Activated B cell treated with CpG ODN at 0.5 μM for 24 hours (primary cell): ENCODE data around the gene CSNK2B. TPM values are rescaled to one million over a fixed set of nuclear protein-coding genes. Genes with fewer than 3 reads are reported as not detected.

Experiments
- ATAC-seq: fragments of 200-7000 bp; cut with Tn5 transposase; one replicate; pipeline ENCODE4 v1.10.0; 2021; ENCODE audit warnings: low read depth, mild to moderate bottlenecking, moderate library complexity
- CTCF ChIA-PET: fragments of 350-600 bp; sonication (Branson Sonifier 250); formaldehyde crosslinking; loops from one replicate; lab custom pipeline; 2021; ENCODE audit warnings: antibody characterized with exemption; lab: Charles Lee
- POLR2A ChIA-PET: fragments of 350-600 bp; sonication (Branson Sonifier 250); formaldehyde crosslinking; loops from one replicate; lab custom pipeline; 2021; ENCODE audit warnings: antibody characterized with exemption; lab: Charles Lee
- DNase-seq: peaks from one replicate; pipeline ENCODE4 v3.0.0; 2022
- H3K27ac Mint-ChIP-seq: one replicate; pipeline ENCODE4 v1.8.0; 2020; ENCODE audit warnings: mixed read lengths
- H3K27me3 Mint-ChIP-seq: one replicate; pipeline ENCODE4 v1.8.0; 2021; ENCODE audit warnings: mixed read lengths
- H3K36me3 Mint-ChIP-seq: one replicate; pipeline ENCODE4 v1.8.0; 2021; ENCODE audit warnings: low read depth, mixed read lengths
- H3K4me1 Mint-ChIP-seq: one replicate; pipeline ENCODE4 v1.8.0; 2021; ENCODE audit warnings: mixed read lengths
- H3K4me3 Mint-ChIP-seq: one replicate; pipeline ENCODE4 v1.8.0; 2020; ENCODE audit warnings: mild to moderate bottlenecking, mixed read lengths
- H3K9me3 Mint-ChIP-seq: one replicate; pipeline ENCODE4 v1.8.0; 2020; ENCODE audit warnings: mixed read lengths
- CTCF ChIP-seq: fragments of 200-600 bp; IDR thresholded peaks from one replicate; pipeline ENCODE4 v1.8.0; 2022; ENCODE audit warnings: antibody characterized with exemption, mild to moderate bottlenecking
- intact Hi-C: fragments of 100-400 bp; cut with micrococcal nuclease; formaldehyde crosslinking; loops from one replicate; pipeline ENCODE4 v1.15.1; 2024
- total RNA-seq: library from RNA; stranded (reverse); gene quantifications from 2 replicates; pipeline ENCODE4 v1.2.3, GENCODE V29; 2022

The CSNK2B gene
- total RNA-seq, 1 donor from 2014 or later: 191 TPM

DNA sequence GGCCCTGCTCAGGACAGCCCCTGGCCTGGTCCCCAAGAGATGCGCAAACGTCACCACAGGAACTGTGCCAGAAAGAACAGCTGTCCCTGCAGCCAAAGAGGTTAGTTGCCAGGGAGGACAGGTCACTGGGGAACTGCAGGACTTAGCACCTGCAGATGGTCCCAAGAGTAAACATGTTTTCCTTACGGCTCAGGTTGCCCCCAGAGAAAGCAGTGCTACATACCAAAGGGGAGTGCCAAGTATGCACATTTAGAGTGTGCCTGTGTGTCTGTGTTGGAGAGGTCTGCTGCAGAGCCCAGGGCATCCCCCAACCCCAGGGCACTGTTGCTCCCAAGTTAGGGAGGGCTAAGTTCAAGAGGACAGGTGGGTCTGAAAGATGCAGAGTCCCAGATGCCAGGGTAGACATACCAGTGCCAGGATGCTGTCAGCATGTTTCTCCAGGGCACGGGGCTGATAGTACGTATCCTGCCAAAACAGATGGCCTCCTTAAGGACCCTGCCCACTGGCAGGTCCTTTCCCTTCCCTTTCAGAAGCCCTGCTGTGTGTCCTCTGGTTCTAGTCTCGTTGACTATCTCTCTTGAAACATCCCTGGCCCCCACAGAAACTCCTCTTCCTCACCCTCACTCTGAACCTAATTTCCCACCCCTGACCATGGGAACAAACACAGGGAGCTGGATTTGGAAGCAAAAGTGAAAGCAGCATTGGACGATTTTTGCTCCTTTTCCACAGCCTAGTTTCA lies 36.0 kb downstream of the CSNK2B start:
- Mint-ChIP-seq H3K9me3 (no peaks in the 10 kb centered on the region), H3K4me3 (peak overlapping the region; percentile 99), H3K27ac (peak overlapping the region; percentile 89), H3K4me1 (peaks cover 28% of the 10 kb centered on the region), H3K36me3 (peaks cover 44% of the 10 kb centered on the region), H3K27me3 (no peaks in the 10 kb centered on the region)
- no peak for DNase-seq
- POLR2A ChIA-PET: interaction anchor here (1.0 to 4.1 kb wide), 9 partner anchors 25 to 1569 kb away, joined by 3 to 32 read pairs (median 6); partner anchors contain the start of genes BAG6, CLIC1, HSPA1A and HSPA1L
- intact Hi-C loops: loop anchor here (2.0 kb wide), 1 partner anchor 21 kb away; the partner anchor contains the start of gene LY6G5C
- no peak for TF ChIP-seq CTCF
- ATAC-seq: no peak
- CTCF ChIA-PET: no interaction called here

GRCh38 chr6:31702405-31702818 lies 36.5 kb downstream of the CSNK2B start:
- Mint-ChIP-seq H3K27ac (peak overlapping the region; percentile 89), H3K4me3 (peak overlapping the region; percentile 99), H3K27me3 (no peaks in the 10 kb centered on the region), H3K9me3 (no peaks in the 10 kb centered on the region), H3K4me1 (peaks cover 28% of the 10 kb centered on the region), H3K36me3 (peaks cover 38% of the 10 kb centered on the region)
- ATAC-seq (no peak), DNase-seq (no peak)
- TF ChIP-seq CTCF: no peak
- intact Hi-C loops: loop anchor here (2.0 kb wide), 1 partner anchor 22 kb away; the partner anchor contains the start of gene LY6G5C
- ChIA-PET POLR2A (interaction anchor here (0.5 to 4.1 kb wide), 28 partner anchors 7 to 1569 kb away, joined by 3 to 32 read pairs (median 6); partner anchors contain the start of genes BAG6, CLIC1, DDAH2 and EHMT2), CTCF (interaction anchor here (1.0 to 1.5 kb wide), 2 partner anchors 50 to 185 kb away, joined by 3 to 5 read pairs; partner anchors contain the start of gene BAG6)

- H3K36me3 Mint-ChIP-seq: peaks cover 32% of the 10 kb centered on the region
- DNase-seq (peak; percentile 94), ATAC-seq (peak; percentile 93)
- intact Hi-C loops: loop anchor here (1.0 to 2.0 kb wide), 9 partner anchors 22 to 156 kb away; partner anchors contain the start of genes BAG6, HSPA1B, LY6G5C and NFKBIL1
- H3K4me3 Mint-ChIP-seq: peak within 1 kb of the TSS; percentile 99
- peaks cover 28% of the 10 kb centered on the region for H3K4me1 Mint-ChIP-seq
- ChIA-PET CTCF (interaction anchor here (1.0 to 1.5 kb wide), 3 partner anchors 26 to 184 kb away, joined by 3 to 5 read pairs (median 3); partner anchors contain the start of gene BAG6), POLR2A (interaction anchor here (0.5 to 4.1 kb wide), 49 partner anchors 8 to 1586 kb away, joined by 3 to 32 read pairs (median 5); partner anchors contain the start of genes BAG6, C6orf47, CLIC1 and CSNK2B)
- peak within 1 kb of the TSS; percentile 89 for H3K27ac Mint-ChIP-seq
- H3K27me3 Mint-ChIP-seq: no peaks in the 10 kb centered on the region
- H3K9me3 Mint-ChIP-seq: no peaks in the 10 kb centered on the region
- no peak for TF ChIP-seq CTCF
Observed at GRCh38 chr6:31702819-31703716, 37.2 kb downstream of the CSNK2B start, which contains the start of gene ABHD16A. TSS of gene ABHD16A (minus strand) at chr6:31703324. CDS start at chr6:31703281, 43 bp downstream.

- intact Hi-C loops: no loop called here
- Mint-ChIP-seq H3K4me1 (peaks cover 30% of the 10 kb centered on the region), H3K9me3 (no peaks in the 10 kb centered on the region), H3K36me3 (peaks cover 16% of the 10 kb centered on the region), H3K27ac (no peak overlapping the region), H3K4me3 (no peak overlapping the region), H3K27me3 (no peaks in the 10 kb centered on the region)
- POLR2A ChIA-PET: interaction anchor here (0.6 kb wide), 1 partner anchor 84 kb away, joined by 5 read pairs; no protein-coding TSS in a partner anchor
- no peak for TF ChIP-seq CTCF
- ATAC-seq: no peak
- CTCF ChIA-PET: no interaction called here
- DNase-seq: no peak
Observed at GRCh38 chr6:31705931-31706330, 40.1 kb downstream of the CSNK2B start.
